ENCODE results near the gene HOXA1.

DNA sequence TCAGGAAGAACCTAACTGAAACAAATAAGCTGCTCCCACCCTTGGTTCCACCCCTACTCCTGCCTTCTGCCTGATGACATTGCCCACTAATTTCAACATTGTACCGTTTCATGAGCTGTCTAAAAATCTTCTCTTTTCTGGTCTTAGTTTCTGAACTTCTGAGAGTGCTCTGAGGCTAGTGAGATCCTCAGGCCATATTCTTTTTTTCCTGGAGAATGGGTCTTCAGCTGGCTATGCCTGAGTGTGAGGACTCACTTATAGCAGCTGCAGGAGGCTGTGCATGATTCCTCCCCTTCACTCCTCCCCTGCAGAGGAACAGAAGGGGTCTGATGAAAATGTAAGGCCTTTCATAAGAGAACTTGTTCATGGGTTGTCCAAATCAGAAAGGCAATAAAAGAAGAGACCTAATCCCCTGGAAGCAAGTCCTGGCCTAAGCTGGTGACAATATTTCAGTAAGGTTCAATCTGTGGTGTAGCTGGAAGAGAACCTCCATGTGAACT is 23.7 kb upstream of the HOXA1 start:
- TF ChIP-seq, protein P1, sequence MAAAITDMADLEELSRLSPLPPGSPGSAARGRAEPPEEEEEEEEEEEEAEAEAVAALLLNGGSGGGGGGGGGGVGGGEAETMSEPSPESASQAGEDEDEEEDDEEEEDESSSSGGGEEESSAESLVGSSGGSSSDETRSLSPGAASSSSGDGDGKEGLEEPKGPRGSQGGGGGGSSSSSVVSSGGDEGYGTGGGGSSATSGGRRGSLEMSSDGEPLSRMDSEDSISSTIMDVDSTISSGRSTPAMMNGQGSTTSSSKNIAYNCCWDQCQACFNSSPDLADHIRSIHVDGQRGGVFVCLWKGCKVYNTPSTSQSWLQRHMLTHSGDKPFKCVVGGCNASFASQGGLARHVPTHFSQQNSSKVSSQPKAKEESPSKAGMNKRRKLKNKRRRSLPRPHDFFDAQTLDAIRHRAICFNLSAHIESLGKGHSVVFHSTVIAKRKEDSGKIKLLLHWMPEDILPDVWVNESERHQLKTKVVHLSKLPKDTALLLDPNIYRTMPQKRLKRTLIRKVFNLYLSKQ (tag by site-specific recombination; IDR thresholded peaks at IDR 0.05; ENCODE audit: borderline replicate concordance): no peak
- TF ChIP-seq, protein P2, sequence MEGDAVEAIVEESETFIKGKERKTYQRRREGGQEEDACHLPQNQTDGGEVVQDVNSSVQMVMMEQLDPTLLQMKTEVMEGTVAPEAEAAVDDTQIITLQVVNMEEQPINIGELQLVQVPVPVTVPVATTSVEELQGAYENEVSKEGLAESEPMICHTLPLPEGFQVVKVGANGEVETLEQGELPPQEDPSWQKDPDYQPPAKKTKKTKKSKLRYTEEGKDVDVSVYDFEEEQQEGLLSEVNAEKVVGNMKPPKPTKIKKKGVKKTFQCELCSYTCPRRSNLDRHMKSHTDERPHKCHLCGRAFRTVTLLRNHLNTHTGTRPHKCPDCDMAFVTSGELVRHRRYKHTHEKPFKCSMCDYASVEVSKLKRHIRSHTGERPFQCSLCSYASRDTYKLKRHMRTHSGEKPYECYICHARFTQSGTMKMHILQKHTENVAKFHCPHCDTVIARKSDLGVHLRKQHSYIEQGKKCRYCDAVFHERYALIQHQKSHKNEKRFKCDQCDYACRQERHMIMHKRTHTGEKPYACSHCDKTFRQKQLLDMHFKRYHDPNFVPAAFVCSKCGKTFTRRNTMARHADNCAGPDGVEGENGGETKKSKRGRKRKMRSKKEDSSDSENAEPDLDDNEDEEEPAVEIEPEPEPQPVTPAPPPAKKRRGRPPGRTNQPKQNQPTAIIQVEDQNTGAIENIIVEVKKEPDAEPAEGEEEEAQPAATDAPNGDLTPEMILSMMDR (tag by site-specific recombination; IDR thresholded peaks at IDR 0.05): no peak
- TF ChIP-seq KLF16 (tag by site-specific recombination; IDR thresholded peaks at IDR 0.05): no peak

All from HEK293 (cell line).